MM.1S (cell line): ENCODE measurements around the gene MEF2C.
"Not testable (repeated sequence)": the region's sequence is repeated elsewhere in the genome, so short reads cannot be mapped to it uniquely, and the experiment has no call there.

Source experiments
- DNase-seq: peaks from one replicate; pipeline ENCODE4 v3.0.0-alpha.2; 2015
- H2AFZ ChIP-seq: fragments of 300-600 bp; sonication (generic); 2 replicates; pipeline ENCODE4 v1.6.0; 2016; ENCODE audit warnings: antibody characterized with exemption, low read length
- H3F3A ChIP-seq: fragments of 300-600 bp; sonication (generic); 2 replicates; pipeline ENCODE4 v1.6.1; 2016; ENCODE audit warnings: mild to moderate bottlenecking, antibody characterized with exemption, low read length, moderate library complexity, mixed read lengths; ENCODE audit not compliant: insufficient read depth
- H3K27ac ChIP-seq: fragments of 300-600 bp; sonication (generic); 2 replicates; pipeline ENCODE4 v1.5.1; 2016; ENCODE audit warnings: mild to moderate bottlenecking, low read length
- H3K27me3 ChIP-seq: fragments of 300-600 bp; sonication (generic); replicated peaks from 2 replicates; pipeline ENCODE4 v1.6.0; 2016; ENCODE audit warnings: low read length; ENCODE audit not compliant: insufficient read depth
- H3K36me3 ChIP-seq: fragments of 300-600 bp; sonication (generic); replicated peaks from 2 replicates; pipeline ENCODE4 v1.6.1; 2016; ENCODE audit warnings: mild to moderate bottlenecking, low read length, mixed read lengths; ENCODE audit not compliant: insufficient read depth
- H3K4me1 ChIP-seq: fragments of 300-600 bp; sonication (generic); 2 replicates; pipeline ENCODE4 v1.6.1; 2016; ENCODE audit warnings: low read length, mixed read lengths
- H3K4me2 ChIP-seq: fragments of 300-600 bp; sonication (generic); 2 replicates; pipeline ENCODE4 v1.6.0; 2016; ENCODE audit warnings: low read depth, low read length
- H3K4me3 ChIP-seq: fragments of 300-600 bp; sonication (generic); 2 replicates; pipeline ENCODE4 v1.5.1; 2016; ENCODE audit warnings: low read length, mixed read lengths
- H3K79me2 ChIP-seq: fragments of 300-600 bp; sonication (generic); 2 replicates; pipeline ENCODE4 v1.6.1; 2016; ENCODE audit warnings: mixed run types, low read length, mixed read lengths
- H3K9ac ChIP-seq: fragments of 300-600 bp; sonication (generic); 2 replicates; pipeline ENCODE4 v1.6.1; 2016; ENCODE audit warnings: low read length, mixed read lengths
- H3K9me2 ChIP-seq: fragments of 300-600 bp; sonication (generic); replicated peaks from 2 replicates; pipeline ENCODE4 v1.6.1; 2016; ENCODE audit warnings: mild to moderate bottlenecking, low read length, mixed read lengths; ENCODE audit not compliant: insufficient read depth
- H3K9me3 ChIP-seq: fragments of 300-600 bp; sonication (generic); replicated peaks from 2 replicates; pipeline ENCODE4 v1.6.1; 2016; ENCODE audit warnings: mild to moderate bottlenecking, low read length, mixed read lengths; ENCODE audit not compliant: insufficient read depth
- H4K20me1 ChIP-seq: fragments of 300-600 bp; sonication (generic); 2 replicates; pipeline ENCODE4 v1.6.1; 2016; ENCODE audit warnings: mild to moderate bottlenecking, low read length, moderate library complexity, mixed read lengths; ENCODE audit not compliant: insufficient read depth
- EZH2 ChIP-seq: fragments of 300-600 bp; sonication (generic); optimal IDR thresholded peaks from 2 replicates; pipeline ENCODE3; 2017; ENCODE audit warnings: low read depth, mild to moderate bottlenecking, antibody characterized with exemption, low read length, mixed read lengths
- EZH2phosphoT487 ChIP-seq: fragments of 300-600 bp; sonication (generic); IDR thresholded peaks from 2 replicates; pipeline ENCODE4 v1.6.1; 2018; ENCODE audit warnings: antibody characterized with exemption, low read length
- TF ChIP-seq, protein P1 (sequence below): fragments of 300-600 bp; sonication (generic); IDR thresholded peaks from 2 replicates; pipeline ENCODE4 v1.5.1; 2016; ENCODE audit warnings: antibody characterized with exemption, low read length, mixed read lengths

The MEF2C gene

DNA sequence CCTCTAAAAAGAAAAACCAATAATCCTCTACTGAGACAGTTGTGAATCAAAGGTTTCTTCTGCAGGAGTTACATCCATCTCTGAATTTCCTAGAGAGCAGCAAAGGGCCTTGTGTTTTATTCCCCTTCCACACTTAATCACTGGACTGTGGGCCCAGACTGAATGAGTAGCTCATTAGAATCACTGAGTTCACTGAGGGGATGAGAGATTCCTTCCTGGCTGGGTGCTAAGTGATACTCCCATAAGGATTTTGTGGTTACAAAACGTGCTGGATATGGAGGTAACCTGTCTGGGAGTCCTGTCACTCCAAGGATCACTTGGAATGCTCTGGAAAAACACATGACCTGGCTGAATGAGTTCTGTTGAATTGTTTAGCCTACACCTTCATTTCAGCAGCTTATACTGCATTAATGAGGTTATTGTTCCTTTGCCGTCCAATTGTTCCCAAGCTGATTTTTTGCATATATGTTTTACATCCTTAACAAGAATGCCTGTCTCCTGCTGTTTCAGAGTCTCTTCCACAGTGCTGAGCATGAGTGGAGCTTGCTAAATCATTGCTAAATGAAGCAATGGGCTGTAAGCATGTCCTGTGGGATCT lies 82.9 kb downstream of the MEF2C start:
- H4K20me1 ChIP-seq = peaks cover 16% of the 10 kb centered on the region
- no peaks in the 10 kb centered on the region for H3K27me3 ChIP-seq
- no peaks in the 10 kb centered on the region for H3K9me2 ChIP-seq
- H3K79me2 ChIP-seq = peaks cover 100% of the 10 kb centered on the region
- H3K36me3 ChIP-seq = peaks cover 34% of the 10 kb centered on the region
- no peak for DNase-seq
- no peak overlapping the region for H3K9ac ChIP-seq
- no peaks in the 10 kb centered on the region for H3K9me3 ChIP-seq
- no peak overlapping the region for H3K4me3 ChIP-seq
- peaks cover 6% of the 10 kb centered on the region for H3K4me1 ChIP-seq
- TF ChIP-seq EZH2phosphoT487 (no peak), EZH2 (no peak)
- TF ChIP-seq, protein P1, sequence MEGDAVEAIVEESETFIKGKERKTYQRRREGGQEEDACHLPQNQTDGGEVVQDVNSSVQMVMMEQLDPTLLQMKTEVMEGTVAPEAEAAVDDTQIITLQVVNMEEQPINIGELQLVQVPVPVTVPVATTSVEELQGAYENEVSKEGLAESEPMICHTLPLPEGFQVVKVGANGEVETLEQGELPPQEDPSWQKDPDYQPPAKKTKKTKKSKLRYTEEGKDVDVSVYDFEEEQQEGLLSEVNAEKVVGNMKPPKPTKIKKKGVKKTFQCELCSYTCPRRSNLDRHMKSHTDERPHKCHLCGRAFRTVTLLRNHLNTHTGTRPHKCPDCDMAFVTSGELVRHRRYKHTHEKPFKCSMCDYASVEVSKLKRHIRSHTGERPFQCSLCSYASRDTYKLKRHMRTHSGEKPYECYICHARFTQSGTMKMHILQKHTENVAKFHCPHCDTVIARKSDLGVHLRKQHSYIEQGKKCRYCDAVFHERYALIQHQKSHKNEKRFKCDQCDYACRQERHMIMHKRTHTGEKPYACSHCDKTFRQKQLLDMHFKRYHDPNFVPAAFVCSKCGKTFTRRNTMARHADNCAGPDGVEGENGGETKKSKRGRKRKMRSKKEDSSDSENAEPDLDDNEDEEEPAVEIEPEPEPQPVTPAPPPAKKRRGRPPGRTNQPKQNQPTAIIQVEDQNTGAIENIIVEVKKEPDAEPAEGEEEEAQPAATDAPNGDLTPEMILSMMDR = no peak
- H3K27ac ChIP-seq = no peak overlapping the region
- H3K4me2 ChIP-seq = no peak overlapping the region
- H3F3A ChIP-seq = peaks cover 10% of the 10 kb centered on the region
- H2AFZ ChIP-seq = no peak overlapping the region

DNA sequence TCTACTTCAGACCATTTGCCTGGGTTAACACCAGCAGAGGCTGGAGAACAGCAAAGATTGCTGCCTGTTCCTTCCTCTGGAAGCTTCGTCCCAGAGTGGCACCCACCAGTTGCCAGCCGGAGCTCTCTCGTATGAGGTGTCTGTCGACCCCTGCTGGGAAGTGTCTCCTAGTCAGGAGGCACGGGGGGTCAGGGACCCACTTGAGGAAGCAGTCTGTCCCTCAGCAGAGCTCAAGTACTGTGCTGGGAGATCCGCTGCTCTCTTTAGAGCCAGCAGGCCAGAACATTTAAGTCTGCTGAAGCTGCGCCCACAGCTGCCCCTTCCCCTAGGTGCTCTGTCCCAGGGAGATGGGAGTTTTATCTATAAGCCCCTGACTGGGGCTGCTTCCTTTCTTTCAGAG lies 84.1 kb downstream of the MEF2C start:
- H3K9me2 ChIP-seq, DNase-seq, H3K4me1 ChIP-seq, H3K27me3 ChIP-seq, H3K4me2 ChIP-seq, H2AFZ ChIP-seq, H3K9me3 ChIP-seq, H3K27ac ChIP-seq, H3K4me3 ChIP-seq, H3K9ac ChIP-seq, H3F3A ChIP-seq: not testable (repeated sequence)
- H4K20me1 ChIP-seq = peaks cover 16% of the 10 kb centered on the region
- peaks cover 24% of the 10 kb centered on the region for H3K36me3 ChIP-seq
- H3K79me2 ChIP-seq = peaks cover 97% of the 10 kb centered on the region

DNA sequence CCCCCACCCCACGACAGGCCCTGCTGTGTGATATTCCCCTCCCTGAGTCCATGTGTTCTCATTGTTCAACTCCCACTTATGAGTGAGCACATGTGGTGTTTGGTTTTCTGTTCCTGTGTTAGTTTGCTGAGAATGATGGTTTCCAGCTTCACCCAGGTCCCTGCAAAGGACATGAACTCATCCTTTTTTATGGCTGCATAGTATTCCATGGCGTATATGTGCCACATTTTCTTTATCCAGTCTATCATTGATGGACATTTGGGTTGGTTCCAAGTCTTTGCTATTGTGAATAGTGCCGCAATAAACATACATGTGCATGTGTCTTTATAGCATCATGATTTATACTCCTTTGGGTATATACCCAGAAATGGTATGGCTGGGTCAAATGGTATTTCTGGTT lies 89.2 kb downstream of the MEF2C start:
- H3K9ac ChIP-seq, DNase-seq, H3K9me3 ChIP-seq, H3K9me2 ChIP-seq, H2AFZ ChIP-seq, H3K4me1 ChIP-seq, H3K4me2 ChIP-seq, H3K4me3 ChIP-seq, H3K27ac ChIP-seq, H3K27me3 ChIP-seq: not testable (repeated sequence)
- H4K20me1 ChIP-seq = peaks cover 22% of the 10 kb centered on the region
- H3F3A ChIP-seq = peaks cover 18% of the 10 kb centered on the region
- peaks cover 18% of the 10 kb centered on the region for H3K36me3 ChIP-seq
- H3K79me2 ChIP-seq = peaks cover 95% of the 10 kb centered on the region

DNA sequence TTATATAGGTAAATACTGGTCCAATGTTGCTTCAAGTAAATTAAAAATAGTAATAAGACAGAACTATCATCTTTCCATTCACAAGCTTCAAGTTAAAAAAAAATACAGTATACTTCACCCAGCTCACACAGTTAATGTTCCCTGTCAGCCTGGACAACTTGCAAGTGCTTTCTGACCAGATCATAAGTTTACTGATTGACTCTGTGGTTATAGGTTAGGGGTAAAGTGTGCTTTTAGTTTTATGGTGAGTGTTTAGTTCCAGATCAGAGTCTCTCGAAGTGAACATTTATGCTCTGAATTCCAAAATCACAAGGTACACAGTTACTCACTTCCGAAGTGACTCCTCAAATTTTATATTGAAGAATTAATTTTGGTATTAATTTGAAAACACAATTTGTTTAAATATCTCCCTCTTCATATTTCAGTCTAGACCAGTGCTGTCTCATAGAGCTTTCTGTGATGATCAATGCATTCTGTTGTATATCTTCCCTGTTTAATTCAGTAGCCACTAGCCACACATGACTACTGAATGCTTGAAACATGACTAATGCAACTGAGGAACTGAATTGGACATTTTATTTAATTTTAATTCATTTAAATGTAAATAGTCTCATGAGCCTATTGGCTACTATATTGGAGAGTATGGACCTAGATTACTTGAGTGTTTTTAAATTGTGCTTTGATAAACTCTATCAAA lies 90.7 kb downstream of the MEF2C start:
- TF ChIP-seq EZH2phosphoT487 (no peak), EZH2 (no peak)
- TF ChIP-seq, protein P1 = no peak
- H3K9me3 ChIP-seq = no peaks in the 10 kb centered on the region
- H2AFZ ChIP-seq = no peak overlapping the region
- no peak overlapping the region for H3K9ac ChIP-seq
- no peak overlapping the region for H3K4me3 ChIP-seq
- H3K36me3 ChIP-seq = peaks cover 18% of the 10 kb centered on the region
- H3F3A ChIP-seq = peaks cover 21% of the 10 kb centered on the region
- DNase-seq = no peak
- H3K27me3 ChIP-seq = no peaks in the 10 kb centered on the region
- no peak overlapping the region for H3K27ac ChIP-seq
- H3K79me2 ChIP-seq = peaks cover 95% of the 10 kb centered on the region
- H3K4me1 ChIP-seq = no peaks in the 10 kb centered on the region; the same call in 1 of the 2 replicates
- H3K4me2 ChIP-seq = no peak overlapping the region
- no peaks in the 10 kb centered on the region for H3K9me2 ChIP-seq
- H4K20me1 ChIP-seq = peaks cover 22% of the 10 kb centered on the region
